Stimulated activated CD4-positive, alpha-beta T cell treated with anti-CD3 and anti-CD28 coated beads, Interleukin-1b, Interleukin-23, amount 100 ng/mL, for 24 hours (primary cell): ENCODE results near the gene KCNG1.

ENCODE experiments used
- DNase-seq, 4 experiments: peaks; one replicate each; pipeline ENCODE4 v3.0.0-alpha.2; 2020; ENCODE audit warnings: low read depth in 4 of 4, low spot score in 1 of 4

Gene KCNG1

DNA sequence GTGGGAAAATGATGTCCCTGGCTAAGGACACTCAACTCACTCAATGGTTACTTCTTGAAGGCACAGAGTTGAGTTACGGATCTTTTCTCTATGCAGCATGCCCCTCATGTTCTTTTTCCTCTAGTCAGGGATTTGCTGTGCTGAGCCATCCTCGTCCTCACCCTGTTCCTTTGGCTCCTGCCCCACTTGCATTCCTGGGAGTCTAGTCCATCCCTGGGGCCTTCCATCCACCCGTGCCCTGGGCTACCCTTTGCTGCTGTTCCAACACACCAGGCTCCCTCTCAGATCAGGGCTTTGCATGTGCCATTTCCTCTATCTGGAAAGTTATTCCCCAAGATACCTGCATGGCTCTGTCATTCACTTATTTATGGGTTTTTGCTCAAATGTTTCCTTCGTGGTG, 13.3 kb upstream of the KCNG1 start:
- DNase-seq: no peak

DNA sequence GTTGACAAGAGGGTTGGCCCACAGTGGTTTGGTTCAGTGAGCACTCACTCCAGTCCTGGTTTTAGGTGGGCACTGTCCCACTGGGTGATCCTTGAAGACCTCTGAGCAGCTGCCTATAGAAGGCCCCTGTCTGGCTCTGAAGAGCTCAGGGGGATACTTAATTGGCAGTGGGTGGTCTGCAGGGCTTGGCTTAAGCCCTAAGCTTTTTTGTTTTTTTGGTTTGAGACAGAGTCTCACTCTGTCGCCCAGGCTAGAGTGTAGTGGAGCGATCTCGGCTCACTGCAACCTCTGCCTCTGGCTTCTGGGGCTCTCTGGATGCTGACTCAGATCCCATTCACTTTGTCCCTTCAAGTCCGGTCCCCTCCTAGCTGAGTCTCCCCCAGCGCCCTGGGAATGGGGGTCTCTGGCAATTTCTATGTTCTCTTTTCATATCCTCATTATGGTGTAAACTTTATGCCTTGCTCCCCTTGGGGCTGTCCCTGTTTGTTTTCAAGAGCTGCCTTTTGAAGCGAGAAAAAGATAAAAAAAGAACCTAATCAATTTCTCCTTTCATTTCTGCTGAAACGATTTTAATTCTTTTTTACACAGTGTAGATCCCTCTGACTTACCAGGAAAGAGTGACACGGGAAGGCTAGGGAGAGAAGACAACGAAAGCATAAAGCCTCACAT, 12.2 kb upstream of the KCNG1 start:
- DNase-seq: no peak

DNA sequence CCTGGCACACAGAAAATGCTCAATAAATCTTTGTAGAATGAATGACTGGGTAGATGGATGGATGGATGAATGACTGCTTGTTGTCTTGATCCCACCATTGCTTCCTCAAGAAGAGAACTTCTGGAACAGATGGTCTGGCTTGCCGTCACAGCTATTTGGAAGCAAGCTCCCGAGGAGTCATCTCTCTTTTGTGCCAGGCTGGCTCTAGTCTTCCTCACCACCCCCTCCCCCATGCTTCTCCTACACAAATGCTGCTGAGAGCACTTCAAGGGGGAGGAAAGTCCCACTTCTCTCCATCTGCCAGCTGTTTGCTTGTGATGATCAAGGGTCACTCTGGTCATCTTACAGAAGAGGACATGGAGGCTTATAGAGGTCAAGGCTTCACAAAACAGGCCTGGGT, 11.6 kb upstream of the KCNG1 start:
- no peak for DNase-seq

- DNase-seq: no peak
Measured at GRCh38 chr20:51029963-51030920, 7.3 kb upstream of the KCNG1 start.

- no peak for DNase-seq
Measured at GRCh38 chr20:51029556-51029955, 6.6 kb upstream of the KCNG1 start.

- no peak for DNase-seq
Measured at GRCh38 chr20:51028616-51029212, 5.8 kb upstream of the KCNG1 start.

- DNase-seq: no peak
Measured at GRCh38 chr20:51027035-51027795, 4.3 kb upstream of the KCNG1 start.

DNA sequence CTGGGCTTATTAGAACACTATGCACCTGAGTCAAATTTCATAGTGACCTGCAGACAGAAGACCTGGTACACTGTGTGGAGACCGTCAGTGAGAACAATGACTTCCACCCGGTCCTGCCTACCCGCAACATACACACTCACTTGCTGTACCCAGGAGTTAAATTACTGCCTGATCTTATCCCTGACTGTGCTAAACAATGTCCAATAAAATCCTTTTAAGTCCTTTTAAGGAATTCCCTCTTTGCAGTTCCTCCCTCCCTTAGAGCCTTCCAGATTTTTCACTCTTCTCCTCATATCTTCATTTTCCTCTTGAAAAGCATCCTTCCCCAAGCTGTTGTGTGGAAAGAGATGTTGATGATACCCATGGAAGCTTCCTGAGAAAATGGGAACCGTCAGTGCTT, 3.4 kb upstream of the KCNG1 start:
- DNase-seq: no peak

- no peak for DNase-seq
Measured at GRCh38 chr20:51024761-51025160, 1.9 kb upstream of the KCNG1 start.

DNA sequence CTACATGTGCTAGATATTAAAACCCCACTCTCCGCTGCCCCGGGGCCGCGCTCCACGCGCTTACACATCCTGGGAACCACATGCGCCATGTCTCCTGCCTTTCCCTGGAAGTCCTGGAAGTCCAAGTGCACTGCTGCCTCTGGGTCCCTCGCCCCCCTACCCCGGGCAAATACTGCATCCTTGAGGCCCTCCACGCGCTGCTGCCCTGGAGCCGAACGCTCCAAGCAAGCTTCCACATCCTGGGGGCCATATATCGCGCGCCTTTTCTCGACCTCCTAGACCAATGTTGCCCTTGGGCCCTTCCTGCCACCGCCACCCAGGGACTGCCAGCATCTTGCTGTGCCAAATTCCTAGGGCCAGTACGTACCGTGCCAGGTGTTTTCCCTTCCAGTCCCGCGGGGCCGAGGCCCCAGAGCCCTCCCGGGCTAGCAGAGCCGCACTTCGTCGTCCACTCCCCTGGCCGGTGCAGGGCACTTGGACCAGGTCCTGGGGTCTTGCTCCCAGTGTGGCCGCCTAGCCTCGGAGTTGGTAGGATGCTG, 779 bp upstream of the KCNG1 start:
- DNase-seq: no peak

GRCh38 chr20:51022227-51022802, 592 bp downstream of the KCNG1 start:
- no peak for DNase-seq

DNA sequence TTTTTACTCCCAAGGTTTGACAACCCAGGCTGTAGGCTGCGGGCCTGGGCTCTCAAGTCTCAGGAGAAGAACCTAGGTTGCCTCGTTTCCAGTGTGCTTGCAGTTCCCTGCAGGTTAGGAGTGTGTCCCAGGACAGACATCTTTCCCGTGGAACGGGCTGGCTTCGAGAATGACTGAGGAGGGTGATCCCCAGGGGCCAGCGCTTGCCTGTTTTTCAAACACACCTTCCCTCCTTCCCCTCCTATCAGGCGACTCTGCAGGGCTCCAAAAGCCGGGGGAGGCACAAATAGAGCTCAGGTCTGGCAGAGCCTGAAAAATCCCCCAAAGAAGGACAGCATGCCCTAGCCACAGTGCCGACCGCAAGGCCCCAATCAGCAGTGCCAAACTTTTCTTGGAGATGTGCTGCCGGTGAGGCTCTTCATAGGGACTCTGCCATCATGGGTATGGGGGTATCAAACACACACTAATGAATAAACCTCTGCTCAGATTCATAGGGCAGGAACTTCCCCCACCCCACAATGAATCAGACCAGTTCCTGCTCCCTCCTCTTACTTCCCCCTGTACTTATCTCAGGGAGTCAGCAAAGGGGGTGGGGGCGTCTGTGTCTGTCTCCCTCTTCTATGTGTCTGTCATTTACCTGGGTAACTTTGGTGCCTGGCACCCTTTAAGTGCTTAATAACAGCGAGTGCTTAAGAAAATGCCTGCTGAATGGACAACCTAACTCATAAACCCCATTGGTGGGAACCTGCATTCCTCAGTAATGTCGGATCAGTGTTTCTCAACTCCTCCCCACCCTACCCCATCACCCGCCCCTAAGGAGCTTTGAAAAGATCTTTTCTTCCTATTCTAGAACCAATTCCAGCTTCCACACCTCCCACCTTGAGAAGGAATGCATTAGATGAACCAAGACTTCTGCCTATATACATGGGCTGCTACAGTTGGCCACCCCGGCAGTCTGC, 1.6 kb downstream of the KCNG1 start:
- no peak for DNase-seq

- no peak for DNase-seq
Measured at GRCh38 chr20:51020657-51021056, 2.2 kb downstream of the KCNG1 start.

- no peak for DNase-seq
Measured at GRCh38 chr20:51019656-51020592, 3.0 kb downstream of the KCNG1 start.

DNA sequence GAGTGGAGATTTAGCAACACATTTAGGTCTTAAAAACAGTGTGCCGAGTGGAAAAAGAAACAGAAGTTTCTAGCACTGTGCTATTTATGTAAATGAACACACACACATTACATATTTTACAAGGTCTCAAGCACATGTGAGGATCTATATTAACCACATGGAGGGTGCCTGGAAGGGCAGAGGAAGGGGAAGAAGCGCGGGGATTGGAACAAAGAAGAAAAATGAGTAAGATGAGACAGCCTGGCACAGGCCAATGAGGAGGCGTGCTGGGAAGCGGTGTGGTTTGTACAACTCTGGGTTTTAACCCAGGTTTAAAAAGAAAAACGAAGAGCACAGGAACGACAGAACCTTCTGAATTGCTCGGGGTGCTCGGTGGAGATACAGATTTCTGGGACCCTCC, 5.7 kb downstream of the KCNG1 start:
- DNase-seq: no peak

DNA sequence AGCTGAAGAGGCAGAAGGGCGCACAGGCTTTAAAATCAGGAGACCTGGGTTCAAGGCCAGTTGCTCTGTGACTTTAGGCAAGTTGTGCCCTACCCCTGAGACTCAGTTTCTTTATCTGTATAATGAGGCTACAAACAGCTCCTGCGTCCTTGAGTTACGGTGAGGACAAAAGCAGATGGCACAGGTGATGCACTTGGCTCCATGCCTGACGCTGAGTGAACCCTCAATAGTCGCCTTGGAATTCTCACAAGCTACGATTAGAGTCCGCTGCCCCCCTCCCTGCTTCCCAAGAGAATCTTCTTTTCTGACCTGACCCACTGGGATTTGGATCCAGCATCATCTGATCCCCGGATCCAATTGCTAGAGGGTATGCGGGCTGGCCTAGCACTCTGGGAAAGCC, 6.4 kb downstream of the KCNG1 start:
- no peak for DNase-seq

- no peak for DNase-seq
Measured at GRCh38 chr20:51014797-51015722, 7.8 kb downstream of the KCNG1 start.
